Gastrocnemius medialis (tissue), 4 donors: Measurements from ENCODE around the gene ECE1.

Experiments used
- CTCF ChIP-seq, 5 experiments: fragments of 450-650 bp in 3 of 5; fragments of 200-600 bp in 2 of 5; sonication (generic) in 2 of 5; IDR thresholded peaks in 4 of 5; conservative IDR thresholded peaks in 1 of 5; 1 replicate in 4 of 5; 2 replicates in 1 of 5; pipeline ENCODE4 v1.5.1; 2016 to 2019; ENCODE audit warnings: antibody characterized with exemption in 5 of 5, mild to moderate bottlenecking in 3 of 5, moderate library complexity in 3 of 5
- POLR2A ChIP-seq, 2 donors: fragments of 450-650 bp; IDR thresholded peaks; one replicate each; pipeline ENCODE4 v1.6.1; 2017; ENCODE audit warnings: antibody characterized with exemption in 2 of 2, mild to moderate bottlenecking in 2 of 2, moderate library complexity in 2 of 2

- TF ChIP-seq POLR2A (IDR thresholded peaks at IDR 0.05) (no peak), CTCF (IDR thresholded peaks at IDR 0.05 in 4 of 5, conservative IDR thresholded peaks at IDR 0.05 in 1 of 5) (no peak)
These were observed 69.4 kb downstream of the ECE1 start for GRCh38 chr1:21220815-21221214.
